GM18508 (cell line): ENCODE measurements around the gene SIAH3.

Source experiments
- ATAC-seq: cut with Tn5 transposase; IDR thresholded peaks from one replicate; pipeline ENCODE4 v1.9.1; 2021; ENCODE audit warnings: moderate number of reproducible peaks; ENCODE audit not compliant: insufficient read depth, unreplicated experiment

SIAH3 gene

GRCh38 chr13:45863709-45864590 lies 12.4 kb upstream of the SIAH3 start:
- ATAC-seq = no peak

DNA sequence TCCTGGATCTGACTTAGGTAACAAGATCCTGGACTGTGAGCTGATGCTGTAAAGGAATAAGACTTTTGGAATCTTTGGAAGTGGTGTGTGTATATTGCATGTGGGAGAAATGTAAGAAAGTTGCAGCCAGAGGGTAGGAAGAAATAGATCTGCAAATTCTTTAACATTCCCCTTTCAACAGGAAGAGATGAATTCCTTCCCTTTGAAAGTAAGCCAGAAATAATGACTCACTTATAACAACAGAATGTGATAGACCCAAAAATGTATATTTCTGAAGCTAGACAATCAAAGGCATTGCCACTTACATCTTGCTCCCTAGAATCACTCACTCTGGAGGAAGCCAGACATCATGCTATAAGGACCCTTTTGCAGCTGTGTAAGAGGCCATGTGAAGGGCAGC lies 9.8 kb upstream of the SIAH3 start:
- no peak for ATAC-seq

DNA sequence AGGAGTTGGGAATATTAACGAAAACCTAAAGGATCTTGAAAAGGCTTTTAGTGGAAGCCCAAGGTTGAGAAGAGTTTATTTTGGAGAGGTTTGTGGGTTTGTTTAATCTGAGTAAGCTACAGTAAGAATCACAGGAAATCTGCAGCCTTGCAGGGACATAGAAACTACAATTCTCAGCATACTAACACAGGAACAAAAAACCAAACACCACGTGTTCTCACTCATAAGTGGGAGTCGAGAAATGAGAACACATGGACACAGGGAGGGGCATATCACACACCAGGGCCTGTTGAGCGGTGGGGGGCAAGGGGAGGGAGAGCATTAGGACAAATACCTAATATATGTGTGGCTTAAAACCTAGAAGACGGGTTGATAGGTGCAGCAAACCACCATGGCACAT lies 8.7 kb upstream of the SIAH3 start:
- no peak for ATAC-seq

GRCh38 chr13:45859705-45860104 lies 8.2 kb upstream of the SIAH3 start:
- ATAC-seq = no peak

- no peak for ATAC-seq
Measured at GRCh38 chr13:45852494-45852893, 941 bp upstream of the SIAH3 start.

DNA sequence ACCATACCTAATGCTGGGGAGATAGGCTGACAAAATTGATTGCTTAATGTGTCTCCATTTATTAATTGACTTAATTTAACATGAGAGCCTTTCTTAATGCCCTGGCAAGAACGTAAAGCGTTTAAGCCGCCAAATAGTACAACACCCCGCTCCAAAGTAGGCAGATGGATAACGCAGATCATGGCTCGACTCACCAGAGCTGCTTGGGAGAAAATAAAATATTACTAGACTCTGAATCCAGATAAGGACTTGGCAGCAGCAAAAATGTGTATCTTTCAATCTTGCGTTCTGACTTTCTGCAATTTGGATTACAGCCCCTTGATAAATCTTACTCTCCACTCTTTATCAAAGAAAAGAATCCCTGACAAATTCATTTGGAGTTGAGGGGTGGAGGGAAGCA lies 403 bp upstream of the SIAH3 start:
- ATAC-seq = no peak

- no peak for ATAC-seq
Measured at GRCh38 chr13:45850027-45850613, 1.4 kb downstream of the SIAH3 start.

DNA sequence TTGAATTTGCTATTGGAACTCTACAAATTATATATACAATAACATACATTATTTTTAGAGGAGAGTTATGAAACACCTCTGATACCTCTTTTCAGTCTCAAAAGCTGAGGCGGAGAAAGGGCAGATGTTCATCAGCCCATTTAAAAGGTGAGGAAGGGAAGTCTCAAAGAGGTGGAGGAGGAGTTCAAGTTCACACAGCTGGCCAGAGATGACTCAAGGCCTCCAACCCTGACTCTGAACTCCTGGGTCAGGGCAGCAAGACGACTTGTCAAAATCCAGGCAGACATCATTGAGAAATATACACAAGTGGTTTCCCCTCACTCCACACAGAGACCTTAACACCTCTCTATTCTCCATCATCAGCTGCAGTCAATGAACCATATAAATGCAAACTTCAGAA lies 2.1 kb downstream of the SIAH3 start:
- ATAC-seq = no peak

- no peak for ATAC-seq
Measured at GRCh38 chr13:45847554-45848224, 3.9 kb downstream of the SIAH3 start.

GRCh38 chr13:45846681-45847080 lies 4.9 kb downstream of the SIAH3 start:
- no peak for ATAC-seq

GRCh38 chr13:45838171-45838745 lies 13.3 kb downstream of the SIAH3 start:
- ATAC-seq = no peak

DNA sequence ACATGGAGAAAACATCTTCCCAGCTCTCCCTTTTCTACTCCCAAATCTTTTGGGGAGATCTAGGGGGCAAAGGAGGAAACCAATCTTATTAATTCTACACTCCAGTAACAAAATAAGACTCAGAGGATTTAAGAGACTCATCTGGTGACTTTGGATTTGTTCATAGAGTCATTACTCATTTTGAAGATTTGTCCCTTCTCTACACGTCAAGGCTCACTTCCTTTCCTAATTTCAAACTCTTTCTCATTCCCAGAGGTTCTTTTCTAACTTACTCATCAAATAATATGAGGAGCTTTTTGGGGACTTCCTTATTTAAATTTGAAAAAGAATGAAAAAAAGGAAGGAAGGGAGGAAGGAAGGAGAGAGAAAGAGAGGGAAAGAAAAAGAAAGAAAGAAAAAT lies 14.4 kb downstream of the SIAH3 start:
- ATAC-seq = no peak

DNA sequence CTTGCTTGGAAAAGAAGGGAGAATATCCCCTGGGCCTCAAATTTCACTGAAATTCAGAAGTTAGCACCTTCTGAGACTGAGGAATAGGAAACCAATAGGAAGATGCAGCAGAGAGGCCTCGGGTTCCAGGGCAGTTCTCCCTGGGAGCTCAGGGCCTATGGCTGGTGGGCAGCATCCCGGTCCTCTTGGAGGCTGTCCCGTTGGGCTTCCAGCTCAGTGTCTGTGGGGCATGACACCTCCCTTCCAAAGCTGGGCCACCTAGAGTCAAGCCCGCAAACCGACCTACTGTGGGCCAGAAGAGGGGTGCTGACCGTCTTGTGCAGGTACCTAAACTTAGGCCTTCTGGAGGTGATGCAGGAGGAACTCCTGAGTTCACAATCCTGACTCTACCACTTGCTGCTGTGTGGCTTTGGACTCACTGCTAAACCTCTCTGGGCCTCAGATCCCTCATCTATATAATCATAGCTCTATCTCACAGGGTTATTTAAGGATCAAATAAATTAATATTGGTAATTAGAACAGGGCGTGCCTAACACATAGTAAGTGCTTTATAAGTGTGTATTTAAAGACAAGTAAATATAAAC lies 17.1 kb downstream of the SIAH3 start:
- ATAC-seq = no peak

- no peak for ATAC-seq
Measured at GRCh38 chr13:45833663-45834375, 17.7 kb downstream of the SIAH3 start.

DNA sequence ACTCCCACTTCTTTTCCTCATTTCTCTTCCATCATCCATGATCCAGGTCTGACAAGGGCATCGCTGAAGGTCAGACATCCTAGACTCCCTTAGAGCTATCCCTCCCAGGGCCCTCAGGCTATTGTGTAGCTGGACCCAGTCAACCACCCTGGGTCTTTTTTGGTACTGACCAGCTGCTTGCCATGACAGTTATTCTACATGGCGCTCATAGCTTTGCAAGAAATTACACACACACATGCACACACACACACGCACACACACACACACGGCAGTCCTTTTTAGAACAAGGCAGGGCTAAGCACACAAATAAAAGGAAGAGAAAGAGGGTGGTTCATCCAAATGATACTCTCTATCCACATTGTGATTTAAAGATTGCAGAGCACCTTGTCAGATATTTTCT lies 18.3 kb downstream of the SIAH3 start:
- no peak for ATAC-seq

GRCh38 chr13:45831851-45832250 lies 19.7 kb downstream of the SIAH3 start:
- no peak for ATAC-seq

- ATAC-seq = no peak
Measured at GRCh38 chr13:45830121-45830520, 21.4 kb downstream of the SIAH3 start.

- ATAC-seq = no peak
Measured at GRCh38 chr13:45828256-45828968, 23.1 kb downstream of the SIAH3 start.

DNA sequence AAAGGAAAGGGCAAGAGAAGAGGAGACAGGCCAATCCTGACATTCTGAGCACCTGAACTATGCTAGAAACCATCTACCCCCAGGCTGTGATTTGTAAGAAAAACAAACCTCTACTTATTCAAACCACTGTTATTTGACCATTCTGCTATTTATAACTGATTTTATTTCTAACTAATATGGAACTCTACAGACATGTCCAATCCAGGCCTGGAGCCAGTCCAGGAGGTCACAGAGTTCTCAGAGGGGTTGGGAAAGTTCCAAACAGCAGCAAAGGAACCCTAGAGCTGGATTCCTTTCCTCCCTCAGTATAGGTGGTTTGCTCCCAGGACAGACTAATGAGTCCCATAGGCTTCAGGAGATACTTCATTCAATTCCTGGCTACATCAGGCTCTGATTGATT lies 24.2 kb downstream of the SIAH3 start:
- no peak for ATAC-seq
